Common myeloid progenitor, CD34-positive (primary cell): ENCODE measurements around the gene FAM210A.
A peak's percentile ranks its signal among the peaks of the same experiment; 100 is the strongest.

ENCODE experiments used
- CTCF ChIA-PET: fragments of 350-600 bp; sonication (Branson Sonifier 250); formaldehyde crosslinking; loops from one replicate; lab custom pipeline; 2021; ENCODE audit warnings: antibody characterized with exemption; lab: Charles Lee
- POLR2A ChIA-PET: fragments of 350-600 bp; sonication (Branson Sonifier 250); formaldehyde crosslinking; loops from one replicate; lab custom pipeline; 2021; ENCODE audit warnings: antibody characterized with exemption; lab: Charles Lee
- DNase-seq, 3 donors: peaks; one replicate each; pipeline versions ENCODE4 v3.0.0 to v3.0.0-alpha.2; 2013
- H3K27ac ChIP-seq, 2 experiments: 1 replicate in 1 of 2; 2 replicates in 1 of 2; pipeline ENCODE4 v1.7.0; 2013; ENCODE audit warnings: inconsistent platforms in 2 of 2, low read length in 2 of 2, mild to moderate bottlenecking in 2 of 2, low read depth in 1 of 2, moderate library complexity in 1 of 2; ENCODE audit not compliant: severe bottlenecking in 2 of 2, insufficient read depth in 1 of 2, poor library complexity in 1 of 2
- H3K27me3 ChIP-seq, 5 experiments: replicated peaks in 2 of 5; 1 replicate in 3 of 5; 2 replicates in 2 of 5; pipeline versions ENCODE4 v1.6.1 to v1.7.0; 2013; ENCODE audit warnings: low read length in 4 of 5, mild to moderate bottlenecking in 2 of 5, moderate library complexity in 2 of 5, inconsistent platforms in 1 of 5; ENCODE audit not compliant: insufficient read depth in 5 of 5, control insufficient read depth in 4 of 5
- H3K36me3 ChIP-seq, 4 experiments: 1 replicate in 2 of 4; 2 replicates in 2 of 4; pipeline versions ENCODE4 v1.6.1 to v1.7.0; 2013; ENCODE audit warnings: low read length in 3 of 4, control low read depth in 1 of 4, mild to moderate bottlenecking in 1 of 4; ENCODE audit not compliant: control insufficient read depth in 4 of 4, insufficient read depth in 4 of 4
- H3K4me1 ChIP-seq, 4 experiments: 1 replicate in 3 of 4; 2 replicates in 1 of 4; pipeline versions ENCODE4 v1.6.1 to v1.7.1; 2013; ENCODE audit warnings: low read length in 3 of 4, mild to moderate bottlenecking in 3 of 4, control low read depth in 1 of 4, inconsistent platforms in 1 of 4, moderate library complexity in 1 of 4; ENCODE audit not compliant: control insufficient read depth in 4 of 4, insufficient read depth in 4 of 4; ENCODE audit errors: control extremely low read depth in 1 of 4
- H3K4me3 ChIP-seq, 7 experiments: 1 replicate in 4 of 7; 2 replicates in 3 of 7; pipeline versions ENCODE4 v1.5.1 to v1.7.0; 2013; ENCODE audit warnings: mild to moderate bottlenecking in 7 of 7, low read length in 6 of 7, moderate library complexity in 6 of 7, inconsistent platforms in 2 of 7, low read depth in 2 of 7, control low read depth in 1 of 7; ENCODE audit not compliant: insufficient read depth in 4 of 7, control insufficient read depth in 1 of 7; ENCODE audit errors: extremely low read depth in 1 of 7
- H3K9me3 ChIP-seq, 5 experiments: 1 replicate in 4 of 5; 2 replicates in 1 of 5; pipeline versions ENCODE4 v1.6.1 to v1.7.1; 2013; ENCODE audit warnings: low read length in 4 of 5, mild to moderate bottlenecking in 2 of 5, inconsistent platforms in 1 of 5, low read depth in 1 of 5, moderate library complexity in 1 of 5; ENCODE audit not compliant: control insufficient read depth in 4 of 5, insufficient read depth in 2 of 5; ENCODE audit errors: control extremely low read depth in 1 of 5
- WGBS: methylation state at CpG from one replicate; pipeline ENCODE4 v1.1.5; 2013; ENCODE audit not compliant: insufficient coverage; 5-methylcytosine and 5-hydroxymethylcytosine counted together

FAM210A gene

DNA sequence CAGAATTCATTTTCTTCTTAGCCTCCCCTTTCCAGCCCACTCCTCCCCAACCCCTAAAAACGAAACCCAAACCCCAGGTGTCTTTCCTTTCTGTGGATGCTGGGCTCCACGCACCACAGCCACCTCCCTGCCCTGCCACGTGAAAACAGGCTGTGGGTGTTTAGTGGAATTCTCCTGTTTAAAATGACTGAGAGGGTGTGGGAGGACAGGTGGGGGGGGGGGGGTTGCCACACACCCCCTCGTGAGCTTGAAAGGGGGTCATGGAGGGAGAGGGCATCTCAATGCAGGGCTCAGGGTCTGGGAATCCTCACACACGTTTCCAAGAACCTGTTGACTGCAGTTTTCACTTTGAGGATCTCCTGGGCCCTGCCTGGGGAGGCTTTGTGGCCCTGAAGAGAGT is 110.3 kb downstream of the FAM210A start:
- 80% methylated on average over 2 of the region's 5 CpGs for WGBS
- DNase-seq = no peak

GRCh38 chr18:13615432-13615861 is 110.9 kb downstream of the FAM210A start:
- ChIA-PET CTCF (interaction anchor here (0.8 to 4.6 kb wide), 8 partner anchors 10 to 404 kb away, joined by 3 to 19 read pairs (median 3); no protein-coding TSS in a partner anchor), POLR2A (interaction anchor here (0.8 kb wide), 1 partner anchor 14 kb away, joined by 3 read pairs; no protein-coding TSS in a partner anchor)
- DNase-seq = no peak
- peak overlapping the region in 1 of 7 experiments; percentile 36 for H3K4me3 ChIP-seq
- H3K9me3 ChIP-seq = no peaks in the 10 kb centered on the region
- H3K4me1 ChIP-seq = peaks cover 27 to 79% (median 61%) of the 10 kb centered on the region in 4 experiments
- no peak overlapping the region for H3K27ac ChIP-seq
- peaks cover 0 to 3% (median 0%) of the 10 kb centered on the region in 4 experiments for H3K36me3 ChIP-seq
- WGBS = 91% methylated on average over 5 of the region's 8 CpGs
- no peaks in the 10 kb centered on the region for H3K27me3 ChIP-seq

More for the DNA sequence above, 110.3 kb downstream of the FAM210A start:
- Histone ChIP-seq H3K36me3 (peaks cover 0 to 6% (median 0%) of the 10 kb centered on the region in 4 experiments), H3K27ac (no peak overlapping the region), H3K4me1 (peaks cover 27 to 73% (median 55%) of the 10 kb centered on the region in 4 experiments), H3K4me3 (no peak overlapping the region), H3K9me3 (no peaks in the 10 kb centered on the region), H3K27me3 (no peaks in the 10 kb centered on the region)
- CTCF ChIA-PET = interaction anchor here (1.4 to 1.5 kb wide), 2 partner anchors 17 to 35 kb away, joined by 3 read pairs; no protein-coding TSS in a partner anchor
- POLR2A ChIA-PET = no interaction called here

GRCh38 chr18:13614641-13615288 is 111.6 kb downstream of the FAM210A start:
- H3K27me3 ChIP-seq = no peaks in the 10 kb centered on the region
- CTCF ChIA-PET = interaction anchor here (0.8 to 11.5 kb wide), 11 partner anchors 9 to 502 kb away, joined by 3 to 141 read pairs (median 3); no protein-coding TSS in a partner anchor

DNA sequence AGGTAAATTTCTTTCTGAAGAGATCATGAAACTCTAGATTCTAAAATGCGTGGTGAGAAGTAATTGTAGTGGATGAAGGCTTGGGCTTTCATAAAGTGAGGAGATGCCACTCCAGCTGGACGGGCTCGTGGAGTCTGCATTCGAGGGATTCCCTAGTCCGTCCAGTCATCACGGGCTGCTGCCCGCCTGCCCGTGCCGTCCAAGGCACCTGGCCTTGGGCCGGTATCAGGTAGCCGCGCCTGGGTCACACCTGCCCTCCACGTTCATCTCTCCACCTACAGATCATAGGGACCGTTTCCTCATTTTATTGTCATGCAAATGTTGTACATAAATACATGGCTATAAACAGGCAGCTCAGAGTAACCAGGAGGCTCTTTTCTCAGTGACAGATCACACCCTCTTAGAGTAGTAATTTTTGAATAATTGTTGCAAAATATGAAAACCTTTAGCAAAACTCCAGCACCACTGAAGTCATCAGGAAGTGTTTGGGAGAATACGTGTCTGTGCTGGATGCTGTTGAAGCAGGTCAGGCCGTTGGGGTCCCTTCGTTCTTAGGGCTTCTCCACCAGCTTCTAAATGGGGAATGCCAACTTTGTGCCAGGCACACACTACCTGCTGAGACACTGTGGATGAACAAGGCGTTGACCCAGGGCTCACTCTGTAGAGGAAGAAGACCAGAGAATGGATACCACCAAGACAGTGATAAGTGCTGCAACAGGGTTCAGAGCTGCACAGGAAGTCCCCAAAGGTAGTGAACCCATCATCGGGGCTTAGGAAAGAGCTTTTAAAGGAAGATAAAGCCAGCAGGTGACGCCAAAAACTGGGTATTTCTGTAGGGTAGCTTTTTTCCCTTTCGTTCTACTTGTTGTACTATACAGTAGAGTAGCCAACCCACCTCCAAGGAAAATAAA is 112.5 kb downstream of the FAM210A start:
- DNase-seq = no peak
- Histone ChIP-seq H3K36me3 (no peaks in the 10 kb centered on the region), H3K27me3 (no peaks in the 10 kb centered on the region), H3K9me3 (no peaks in the 10 kb centered on the region), H3K4me3 (peak overlapping the region in 4 of 7 experiments; percentile 23 to 79 (median 56)), H3K27ac (no peak overlapping the region), H3K4me1 (peaks cover 27 to 90% (median 67%) of the 10 kb centered on the region in 4 experiments)
- ChIA-PET POLR2A (interaction anchor here (1.0 to 2.5 kb wide), 4 partner anchors 36 to 396 kb away, joined by 4 to 18 read pairs (median 14); partner anchors contain the start of gene LDLRAD4), CTCF (interaction anchor here (0.9 to 11.5 kb wide), 11 partner anchors 9 to 501 kb away, joined by 3 to 141 read pairs (median 4); no protein-coding TSS in a partner anchor)
- WGBS = 91% methylated on average over 13 of the region's 21 CpGs

More at GRCh38 chr18:13614641-13615288, 111.6 kb downstream of the FAM210A start:
- Histone ChIP-seq H3K4me1 (peaks cover 27 to 85% (median 63%) of the 10 kb centered on the region in 4 experiments), H3K36me3 (no peaks in the 10 kb centered on the region), H3K9me3 (no peaks in the 10 kb centered on the region), H3K4me3 (peak overlapping the region in 4 of 7 experiments; percentile 20 to 36 (median 30)), H3K27ac (peak overlapping the region in 1 of 2 experiments; percentile 50)
- peak in 2 of 3 donors; percentile 57 to 74 for DNase-seq
- WGBS = 55% methylated on average over 11 of the region's 16 CpGs
- POLR2A ChIA-PET = interaction anchor here (0.8 kb wide), 1 partner anchor 15 kb away, joined by 3 read pairs; no protein-coding TSS in a partner anchor
